ENCODE results near the gene MEGF11.

MEGF11 gene

DNA sequence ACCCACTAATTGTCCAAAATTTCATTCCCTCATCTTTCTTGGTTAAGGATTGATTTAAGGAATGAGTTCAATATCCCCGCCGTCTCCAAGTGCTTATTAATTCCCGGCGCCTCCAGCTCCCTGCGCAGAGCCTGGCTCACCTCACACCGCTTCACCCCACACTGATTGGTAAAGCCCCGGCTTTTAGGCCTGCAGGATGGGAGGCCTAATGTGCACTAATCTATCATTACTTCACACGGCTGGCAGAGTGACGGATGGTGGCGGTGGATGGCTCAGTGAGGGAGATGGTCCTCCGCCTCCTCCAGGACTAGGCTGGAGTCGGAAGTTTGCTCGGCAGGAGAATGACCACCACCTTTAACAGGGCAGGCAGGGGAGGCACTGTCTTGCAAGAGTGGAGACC is 81.7 kb downstream of the MEGF11 start:
- no peak for DNase-seq (ENCODE audit: low read depth, low spot score)

DNA sequence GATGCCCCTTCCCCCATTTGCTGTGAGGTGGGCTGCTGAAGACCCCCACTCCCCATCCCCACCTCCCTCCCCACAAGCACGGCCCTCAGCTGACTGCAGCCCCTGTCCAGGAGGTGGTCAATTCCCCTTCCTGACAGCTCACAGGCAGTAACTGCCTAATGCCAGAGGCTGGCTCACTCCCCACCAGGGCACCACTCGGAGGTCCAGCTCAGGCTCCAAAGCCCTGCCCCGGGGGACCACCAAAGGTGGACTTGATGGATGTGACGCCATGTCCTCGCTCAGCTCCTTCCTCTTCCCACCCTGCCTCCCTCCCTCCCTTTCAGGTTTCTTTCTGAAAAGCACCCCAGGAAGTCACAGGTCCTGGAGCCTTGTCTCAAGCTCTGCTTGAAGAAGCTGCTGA is 82.8 kb downstream of the MEGF11 start:
- no peak for DNase-seq (ENCODE audit: low read depth, low spot score)

DNA sequence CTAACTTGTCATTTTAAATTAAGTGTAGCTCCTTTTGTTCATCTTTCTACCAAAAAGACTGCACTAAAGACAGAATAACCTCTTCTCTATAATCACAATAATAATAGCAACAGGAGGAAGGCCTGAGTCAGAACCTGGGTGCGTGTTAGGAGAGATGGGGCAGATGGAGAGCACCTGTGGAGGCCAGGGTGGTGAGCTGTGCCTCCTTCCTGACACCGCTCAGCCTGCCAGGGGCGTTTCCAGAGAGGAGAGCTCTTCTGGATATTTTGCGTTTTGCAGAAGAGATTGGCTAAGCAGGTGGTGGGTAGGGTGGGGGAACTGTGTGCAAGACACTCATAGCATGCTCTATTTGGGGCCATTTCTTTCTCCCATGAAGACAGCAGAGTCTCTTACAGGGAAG is 83.5 kb downstream of the MEGF11 start:
- no peak for DNase-seq (ENCODE audit: low read depth, low spot score)

DNA sequence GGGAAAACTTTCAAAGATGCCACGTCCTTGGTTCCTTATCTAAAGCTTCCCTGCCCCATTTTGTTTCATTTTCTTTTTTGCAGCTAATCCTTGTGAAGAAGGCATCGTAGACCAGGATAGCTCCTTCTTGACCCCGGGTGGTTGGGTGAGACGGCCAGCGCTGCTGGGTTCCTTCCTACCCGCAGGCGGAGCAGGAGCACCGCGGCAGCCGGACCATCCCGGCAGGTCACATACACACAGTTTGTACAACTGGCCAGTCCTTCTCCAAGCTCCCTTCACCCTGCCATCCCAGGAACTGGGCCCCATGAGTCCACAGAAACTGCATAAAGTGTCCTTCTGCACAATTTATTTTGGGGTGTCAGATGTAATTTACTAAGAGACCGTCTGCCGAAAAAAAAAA is 83.9 kb downstream of the MEGF11 start:
- no peak for DNase-seq (ENCODE audit: low read depth, low spot score)

DNA sequence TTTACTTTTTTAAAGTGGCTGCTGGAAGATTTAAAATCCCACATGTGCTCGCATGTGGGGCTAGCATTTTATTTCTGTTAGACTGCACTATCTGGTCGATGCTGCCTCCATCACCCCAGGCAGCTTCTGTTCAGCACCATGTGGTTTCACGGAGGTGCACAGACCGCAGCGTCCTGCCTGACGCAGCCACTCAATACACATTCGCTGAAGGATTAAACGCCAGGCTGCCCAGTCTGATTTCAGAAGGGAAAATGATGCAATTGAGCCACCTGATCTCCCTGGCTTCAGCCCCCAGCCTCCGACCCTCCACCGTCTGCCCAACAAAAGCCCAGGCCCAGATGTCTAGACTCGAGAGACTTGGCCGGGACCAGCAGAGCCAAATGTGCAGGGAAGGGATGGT is 84.5 kb downstream of the MEGF11 start:
- no peak for DNase-seq (ENCODE audit: low read depth, low spot score)

DNA sequence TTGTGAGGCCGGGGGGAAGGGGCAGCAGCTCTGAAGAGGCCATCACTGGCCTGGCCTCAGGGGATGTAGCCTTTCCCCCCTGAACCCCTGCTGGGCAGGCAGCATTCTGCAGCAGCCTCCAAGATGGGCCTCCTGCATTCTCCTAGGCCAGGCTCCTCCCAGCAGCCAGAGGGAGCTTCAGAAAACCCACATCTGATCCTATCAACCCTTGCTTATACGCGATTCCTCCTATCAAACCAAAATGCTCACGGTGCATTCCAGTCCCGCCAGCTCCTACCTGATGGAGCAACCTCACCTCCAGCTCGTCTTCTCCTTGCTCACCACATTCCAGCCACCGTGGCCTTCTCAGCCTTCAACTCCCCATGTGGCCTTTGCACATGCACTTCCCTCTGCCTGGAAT is 85.7 kb downstream of the MEGF11 start:
- no peak for DNase-seq (ENCODE audit: low read depth, low spot score)

DNA sequence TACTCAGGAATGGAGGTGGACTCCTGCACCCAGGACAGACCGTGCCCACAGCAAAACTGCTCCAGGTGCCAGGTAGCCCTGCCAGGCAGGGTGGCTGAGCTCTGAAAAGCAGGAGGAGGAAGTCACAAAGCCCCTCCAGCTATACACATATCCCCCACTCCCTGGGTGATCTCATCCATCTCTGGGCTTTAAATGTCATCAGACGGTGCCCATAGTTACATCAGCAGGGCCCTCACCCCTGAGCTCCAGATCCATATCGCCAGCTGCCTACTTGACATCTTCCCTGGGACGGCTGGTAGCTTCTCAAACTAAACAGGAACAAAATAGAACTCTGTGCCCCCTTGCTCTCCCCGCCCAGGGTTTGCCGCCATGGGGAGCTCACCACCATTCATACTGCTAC is 87.7 kb downstream of the MEGF11 start:
- no peak for DNase-seq (ENCODE audit: low read depth, low spot score)

DNA sequence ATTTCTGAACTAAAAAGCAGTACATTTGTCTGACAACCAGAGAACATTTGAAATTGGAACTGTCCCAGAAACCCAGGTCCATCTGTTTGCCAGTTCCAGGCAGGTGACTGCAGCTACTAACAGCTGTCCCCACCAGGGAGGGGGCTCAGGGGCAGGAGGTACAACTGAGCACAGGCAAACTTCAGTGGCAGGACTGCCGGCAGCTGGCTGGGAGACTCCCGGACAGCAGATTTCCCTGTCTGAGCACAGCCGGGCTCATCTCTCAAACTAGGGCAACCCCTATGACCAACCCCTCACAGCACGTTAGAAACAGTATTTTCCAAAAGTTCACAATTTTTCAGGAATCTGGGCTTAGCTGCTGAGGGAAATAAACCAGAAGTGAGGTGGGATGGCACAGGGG is 88.8 kb downstream of the MEGF11 start:
- DNase-seq (ENCODE audit: low read depth, low spot score) = no peak

DNA sequence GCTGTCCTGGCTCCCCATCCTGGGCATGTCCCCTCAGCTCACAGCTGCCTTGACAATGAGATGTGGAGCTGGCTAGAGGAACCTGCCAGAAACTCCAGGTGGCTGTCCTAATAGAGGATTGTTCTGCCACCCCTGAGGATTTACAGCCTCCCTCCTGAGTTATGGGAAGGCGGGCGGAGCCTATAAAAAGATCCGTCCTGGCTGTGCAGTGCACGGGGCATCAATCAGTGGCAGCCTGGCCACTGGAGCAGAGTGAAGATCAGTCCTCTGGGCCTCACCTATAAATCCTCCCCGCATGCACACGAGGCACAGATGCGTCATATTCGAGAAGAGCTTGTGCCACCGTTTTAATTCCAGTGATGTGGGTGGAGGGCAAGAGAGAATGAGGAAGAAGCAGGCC is 90.0 kb downstream of the MEGF11 start:
- no peak for DNase-seq (ENCODE audit: low read depth, low spot score)

DNA sequence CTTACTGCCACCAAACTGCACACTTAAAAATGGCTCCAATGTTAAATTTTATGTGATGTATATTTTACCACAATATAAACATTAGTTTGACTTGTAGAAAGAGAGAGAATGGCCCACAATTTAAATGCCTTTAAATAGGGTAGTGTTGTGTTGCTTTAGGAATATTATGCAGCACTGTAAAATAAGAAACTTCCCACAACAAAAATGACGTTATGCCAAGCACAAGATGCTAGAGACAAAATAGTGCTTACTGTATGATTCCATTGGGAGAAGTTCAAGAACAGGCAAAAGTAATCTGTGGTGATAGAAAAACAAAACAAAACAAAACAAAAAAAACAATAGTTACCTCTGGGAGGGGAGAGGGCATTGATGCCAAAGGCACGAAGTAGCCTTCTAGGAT is 91.3 kb downstream of the MEGF11 start:
- DNase-seq (ENCODE audit: low read depth, low spot score) = no peak

DNA sequence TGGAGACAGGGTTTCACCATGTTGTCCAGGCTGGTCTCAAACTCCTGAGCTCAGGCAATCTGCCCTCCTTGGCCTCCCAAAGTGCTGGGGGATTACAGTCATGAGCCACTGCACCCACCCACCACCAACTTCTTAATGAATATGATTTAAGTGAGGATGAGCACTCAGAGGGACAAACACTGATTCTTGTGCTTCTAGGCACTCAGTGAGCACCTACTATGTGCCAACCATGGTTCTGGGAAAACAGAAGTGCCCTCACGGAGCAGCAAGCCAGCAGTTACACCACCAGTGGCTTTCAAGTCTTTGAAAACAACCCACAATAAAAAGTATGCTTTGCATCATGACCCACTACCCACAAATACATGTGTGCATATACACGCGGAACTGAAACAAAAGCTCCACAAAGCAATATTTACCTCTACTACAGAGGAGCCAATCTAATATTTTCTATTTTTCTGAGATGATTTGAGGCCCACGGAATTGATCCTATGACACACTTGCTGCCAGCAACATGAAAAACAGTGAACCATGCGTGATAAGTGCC is 91.9 kb downstream of the MEGF11 start:
- no peak for DNase-seq (ENCODE audit: low read depth, low spot score)

DNA sequence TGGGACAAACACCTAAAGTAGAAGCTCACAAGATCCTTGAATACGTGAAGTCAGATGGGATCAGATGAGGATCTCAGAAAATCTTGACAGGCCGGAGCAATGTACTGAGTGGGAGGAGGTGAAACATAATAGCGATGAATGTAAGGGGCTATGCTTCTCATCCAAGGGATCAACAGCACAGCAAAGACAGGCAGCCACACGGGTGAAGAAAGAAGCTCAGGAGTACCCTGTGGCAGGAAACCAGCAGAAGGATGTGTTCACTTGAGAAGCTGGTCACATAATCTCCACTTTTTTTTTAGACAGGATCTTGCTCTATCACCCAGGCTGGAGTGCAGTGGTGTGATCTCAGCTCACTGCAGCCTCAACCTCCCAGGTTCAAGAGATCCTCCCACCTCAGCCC is 92.4 kb downstream of the MEGF11 start:
- DNase-seq (ENCODE audit: low read depth, low spot score) = no peak

DNA sequence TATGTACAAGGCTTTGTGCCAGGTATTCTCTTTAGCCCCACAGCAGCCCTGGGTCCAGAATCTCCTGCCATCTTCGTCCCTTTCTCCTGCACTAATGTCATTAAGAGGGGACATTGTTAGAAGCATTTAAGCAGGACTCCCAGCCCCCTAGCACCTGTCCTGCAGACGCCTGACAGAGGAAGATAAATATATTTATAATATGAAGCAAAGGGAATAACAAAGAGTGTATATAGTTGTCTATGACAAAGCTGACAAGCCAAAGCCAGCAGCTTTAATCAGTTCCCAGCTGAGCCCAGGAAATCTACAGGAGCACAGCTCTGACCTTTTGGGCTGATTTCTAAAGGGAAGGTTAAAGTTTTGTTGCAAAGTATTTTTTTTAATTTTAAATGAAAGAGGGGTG is 96.0 kb downstream of the MEGF11 start:
- DNase-seq (ENCODE audit: low read depth, low spot score) = no peak

DNA sequence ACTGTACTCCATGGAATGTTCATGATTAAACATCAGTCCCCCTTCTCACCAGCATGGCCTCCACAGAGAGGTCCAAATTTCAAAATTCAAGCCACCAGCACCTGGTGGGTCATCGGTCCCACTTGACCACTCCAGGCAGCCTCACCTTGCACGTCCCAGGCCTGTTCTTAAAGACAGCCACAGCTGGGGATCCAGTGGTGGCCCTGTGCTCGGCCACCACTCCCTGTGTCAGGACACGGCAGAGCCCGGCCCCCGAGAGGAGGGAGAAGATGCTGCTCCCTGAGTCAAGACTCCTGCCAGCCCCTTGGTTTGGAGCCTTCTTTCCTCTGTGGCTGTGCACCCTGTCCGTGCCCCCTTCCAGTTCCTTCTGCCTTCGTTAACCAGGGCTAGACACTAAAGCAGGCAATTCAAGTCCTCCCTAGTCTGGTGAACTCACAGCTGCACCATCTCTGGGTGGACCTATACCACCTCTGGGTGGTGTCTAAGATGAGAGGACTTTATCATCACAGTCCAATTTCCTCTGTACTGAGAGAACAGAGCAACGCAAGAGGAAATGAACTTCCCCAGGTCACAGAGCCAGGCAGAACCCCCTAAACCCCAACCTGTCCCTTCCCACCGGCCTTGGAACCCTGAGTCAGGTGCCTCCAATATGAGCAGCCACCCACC is 97.1 kb downstream of the MEGF11 start:
- no peak for DNase-seq (ENCODE audit: low read depth, low spot score)

DNA sequence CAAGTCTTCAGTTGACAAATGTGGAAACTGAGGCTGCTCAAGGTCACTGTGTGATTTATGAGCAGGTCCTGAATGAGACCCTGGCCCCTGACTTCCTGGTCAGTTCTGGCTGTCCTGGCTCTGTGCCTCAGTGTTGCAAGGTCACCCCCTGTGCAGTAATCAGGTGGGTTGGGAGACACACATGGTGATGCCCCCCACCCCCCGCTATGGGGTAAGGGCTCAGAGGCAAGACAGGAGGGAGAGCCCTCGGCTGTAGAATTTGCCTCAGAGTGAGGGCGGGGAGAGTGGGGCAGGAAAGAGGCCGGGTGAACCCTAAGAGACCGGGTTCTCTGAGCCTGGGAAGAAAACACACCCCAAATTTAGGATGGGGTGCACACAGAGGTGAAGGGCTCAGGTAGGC is 98.5 kb downstream of the MEGF11 start:
- DNase-seq (ENCODE audit: low read depth, low spot score) = no peak

DNA sequence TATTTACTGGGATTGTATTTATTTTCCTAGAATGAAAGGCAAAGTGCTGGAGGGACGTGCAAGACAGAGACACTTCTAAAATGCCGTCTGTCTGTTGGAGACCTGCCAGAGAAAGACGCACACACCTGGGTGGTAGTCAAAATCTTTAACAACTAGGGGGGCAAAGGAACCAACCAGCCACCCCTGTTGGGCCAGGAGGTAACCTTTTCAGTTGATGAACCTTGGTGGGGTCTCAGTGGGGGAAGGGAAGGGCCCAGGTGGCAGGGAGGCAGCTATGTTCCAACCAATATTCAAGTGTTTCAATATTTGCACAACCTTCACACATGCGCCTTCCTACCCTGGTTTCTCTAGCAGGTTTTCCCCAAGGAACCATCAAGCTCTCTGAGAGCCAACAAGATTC is 99.0 kb downstream of the MEGF11 start:
- no peak for DNase-seq (ENCODE audit: low read depth, low spot score)

DNA sequence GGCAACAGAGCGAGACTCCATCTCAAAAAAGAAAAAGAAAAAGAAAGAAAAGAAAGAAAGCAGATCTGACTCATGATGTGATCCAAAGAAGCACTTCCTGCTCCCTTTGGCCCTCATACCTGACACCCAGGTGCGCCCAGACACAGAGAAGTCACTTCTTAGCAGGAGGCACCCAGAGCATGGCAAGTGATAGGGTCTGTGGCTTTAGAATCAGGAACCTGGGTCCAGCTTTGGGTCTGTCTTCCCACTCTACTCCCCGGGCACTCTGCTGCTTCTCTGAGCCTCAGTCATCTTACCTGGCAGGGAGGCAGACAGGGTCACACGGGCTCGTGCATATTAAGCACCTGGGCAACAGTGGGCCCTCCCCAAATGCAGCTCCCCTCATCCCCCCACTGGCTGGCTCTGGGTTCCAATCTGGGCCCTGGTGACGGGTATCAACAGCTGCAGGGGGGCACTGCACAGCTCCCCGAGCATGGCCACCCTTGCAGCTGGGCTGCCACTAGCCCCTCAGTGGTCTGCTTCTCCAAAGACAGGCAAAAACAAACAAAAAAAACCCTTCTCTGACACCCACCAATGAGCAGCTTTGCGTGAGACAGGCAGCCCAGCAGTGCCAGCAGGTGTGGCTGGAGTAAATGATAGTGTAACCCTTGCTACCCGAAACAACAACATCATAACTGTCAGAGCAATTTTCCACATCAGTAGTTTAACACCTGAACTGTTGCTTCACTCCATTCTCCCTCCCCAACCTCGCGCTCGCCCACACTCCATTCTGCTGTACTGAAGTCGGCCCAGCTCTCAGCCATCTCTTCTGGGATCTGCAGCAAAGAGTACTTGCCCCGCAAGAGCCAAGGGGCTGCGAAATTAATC is 99.8 kb downstream of the MEGF11 start:
- no peak for DNase-seq (ENCODE audit: low read depth, low spot score)

DNA sequence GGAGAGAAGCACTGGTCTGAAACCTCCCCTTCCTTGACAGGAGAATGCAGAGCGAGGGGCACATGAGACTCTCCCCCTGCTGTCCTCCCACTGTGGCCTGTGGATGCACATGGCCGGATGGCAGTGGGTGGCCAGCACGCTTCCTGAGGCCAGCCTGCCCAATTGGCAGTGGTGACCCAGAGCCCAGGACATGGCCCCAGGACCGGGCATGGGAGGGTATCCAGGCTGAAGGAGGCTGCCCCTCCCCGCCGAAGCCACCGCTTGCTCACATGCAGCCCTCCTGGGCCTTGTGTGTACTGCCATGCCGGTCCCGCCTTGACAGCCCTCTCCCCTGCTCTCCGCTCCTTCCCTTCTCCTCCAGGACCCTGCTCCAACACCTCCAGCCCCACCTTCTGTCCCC is 100.9 kb downstream of the MEGF11 start:
- no peak for DNase-seq (ENCODE audit: low read depth, low spot score)

DNA sequence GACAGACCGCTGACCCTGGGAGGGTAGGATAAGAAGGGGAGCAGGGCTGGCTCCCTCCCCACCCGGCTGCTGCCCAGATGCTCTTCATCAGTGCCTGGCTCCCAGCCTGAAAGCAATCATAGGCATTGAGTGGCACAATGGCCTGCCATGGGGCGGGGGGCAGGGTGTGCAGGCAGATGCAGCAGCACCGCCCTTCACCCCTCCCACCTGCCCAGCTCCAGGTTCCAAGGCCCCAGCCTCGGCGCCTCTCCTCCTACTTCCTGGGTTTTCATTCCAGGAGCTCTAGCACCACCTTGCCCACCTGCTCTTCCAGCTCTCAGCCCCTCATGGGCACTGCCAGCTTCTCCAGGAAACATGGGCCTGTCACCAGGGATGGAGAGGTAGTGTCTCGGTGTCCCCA is 101.7 kb downstream of the MEGF11 start:
- no peak for DNase-seq (ENCODE audit: low read depth, low spot score)

DNA sequence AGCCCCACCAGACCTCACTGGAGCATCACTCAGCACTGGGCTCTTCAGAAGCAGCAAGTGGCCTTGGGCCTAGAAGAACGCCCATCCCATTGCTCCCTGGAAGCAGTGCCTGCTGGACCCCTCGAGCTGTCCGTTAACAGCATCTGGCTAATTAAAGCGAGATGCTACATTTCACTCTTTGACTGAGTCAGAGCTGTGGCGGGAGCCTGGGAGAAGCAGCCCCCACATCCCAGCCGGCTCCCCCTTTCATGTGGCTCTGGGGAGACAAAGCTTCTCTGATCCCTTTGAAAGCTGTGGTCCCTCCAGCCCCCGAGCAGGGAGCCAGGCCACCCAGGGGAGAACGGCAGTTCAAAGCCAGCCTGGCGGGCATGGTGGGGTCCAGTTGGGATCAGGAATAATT is 103.7 kb downstream of the MEGF11 start:
- DNase-seq (ENCODE audit: low read depth, low spot score) = peak; percentile 67

DNA sequence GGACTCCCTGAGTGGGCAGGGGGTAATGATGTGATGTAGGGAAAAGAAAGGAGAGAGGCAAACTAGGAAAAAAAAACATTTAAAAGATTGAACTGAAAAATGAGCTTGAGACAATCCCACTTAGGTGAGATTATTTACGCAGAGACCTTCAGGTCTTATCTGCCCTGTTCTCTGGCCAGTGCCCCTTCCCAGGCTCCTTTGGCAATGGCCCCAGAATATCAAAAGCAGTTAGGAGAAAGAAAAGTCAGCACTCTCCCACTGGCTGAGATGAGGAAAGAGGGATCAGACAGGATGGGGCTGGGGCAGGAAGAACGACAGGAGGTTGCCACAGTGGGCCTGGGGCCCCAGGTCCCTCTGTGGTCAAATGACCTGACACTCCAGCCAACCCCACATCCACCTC is 105.4 kb downstream of the MEGF11 start:
- DNase-seq (ENCODE audit: low read depth, low spot score) = no peak

DNA sequence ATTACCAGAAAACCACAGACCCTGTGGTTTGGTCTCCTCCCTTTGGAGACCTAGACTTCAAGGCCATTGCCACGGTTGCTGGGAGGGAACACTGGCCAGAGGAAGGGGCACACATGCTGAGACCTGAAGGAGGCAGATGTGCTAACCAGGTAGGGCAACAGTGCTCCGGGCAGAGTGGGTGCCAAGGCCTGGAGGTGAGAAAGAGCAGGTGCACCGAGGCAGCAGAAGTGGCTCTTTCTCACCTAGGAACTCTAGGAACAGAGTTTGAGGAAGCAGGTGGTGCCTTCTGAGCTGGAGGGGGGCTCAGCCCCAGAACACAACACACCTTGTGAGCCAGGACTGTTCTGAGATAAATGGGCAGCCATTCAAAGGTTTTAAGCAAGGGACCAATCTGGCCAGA is 106.1 kb downstream of the MEGF11 start:
- DNase-seq (ENCODE audit: low read depth, low spot score) = no peak

DNA sequence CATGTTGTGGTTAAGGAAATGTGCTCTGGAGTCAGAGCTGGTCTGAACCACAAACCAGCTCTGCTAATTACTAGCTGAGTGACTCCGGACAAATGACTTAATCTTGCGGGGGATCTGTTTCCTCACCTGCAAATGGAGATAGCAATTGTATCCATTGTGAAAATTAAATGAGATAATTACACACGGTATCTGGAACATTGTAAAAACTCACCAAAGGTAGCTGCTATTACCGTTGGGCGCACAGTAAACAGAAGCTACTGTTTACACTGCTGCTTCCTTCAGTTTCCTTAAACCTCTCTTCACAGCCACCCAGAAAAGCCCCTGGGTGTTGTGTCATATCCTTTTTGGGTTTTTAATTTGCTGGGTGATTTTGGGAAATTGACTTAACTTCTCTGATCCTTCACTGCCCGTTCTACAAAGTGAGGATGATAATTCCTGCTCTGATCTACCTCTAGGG is 107.8 kb downstream of the MEGF11 start:
- peak; percentile 61 for DNase-seq (ENCODE audit: low read depth, low spot score)
